HepG2 (cell line): ENCODE results near the gene RNF150. TPM values are rescaled to one million over a fixed set of nuclear protein-coding genes. Genes with fewer than 3 reads are reported as not detected.
A peak's percentile ranks its signal among the peaks of the same experiment; 100 is the strongest.

ENCODE experiments used
- ATAC-seq: fragments of 200-7000 bp; cut with Tn5 transposase; 3 replicates; pipeline ENCODE4 v1.9.1; 2020; ENCODE audit warnings: mild to moderate bottlenecking, moderate library complexity
- BruUV-seq: library from RNA; stranded (reverse); fragments of 400-500 nt; replicated peaks from 2 replicates; lab custom pipeline; 2021; lab: Mats Ljungman, UMichigan
- CTCF ChIA-PET: fragments of 300-600 bp; formaldehyde crosslinking; extraction: SDS; loops from one replicate; lab custom pipeline; 2021; ENCODE audit warnings: low total read pairs, inconsistent platforms, low intra/inter-chr PET ratio; lab: Yijun Ruan, JAX
- POLR2A ChIA-PET: fragments of 350-600 bp; sonication (Branson Sonifier 250); formaldehyde crosslinking; loops from one replicate; lab custom pipeline; 2020; ENCODE audit warnings: antibody characterized with exemption, inconsistent platforms; lab: Yijun Ruan, JAX
- DNase-seq: peaks from one replicate; pipeline ENCODE4 v3.0.0-alpha.2; 2015; ENCODE audit warnings: low spot score
- FAIRE-seq: peaks from 3 replicates; lab custom pipeline; 2011; peaks lifted over from hg19 to GRCh38; lab: Jason Lieb, UNC
- H2AFZ ChIP-seq: one replicate; pipeline ENCODE4 v1.6.1; 2011; ENCODE audit warnings: low read length, inconsistent platforms
- H3K27ac ChIP-seq: fragments of 300-600 bp; 3 replicates; pipeline ENCODE4 v1.8.0; 2011; ENCODE audit warnings: mixed run types, mild to moderate bottlenecking, mixed read lengths, low read length, inconsistent platforms; ENCODE audit not compliant: insufficient read depth; ENCODE audit errors: extremely low read length
- H3K27me3 ChIP-seq, 2 experiments: fragments of 200-600 bp in 1 of 2; 2 replicates in 1 of 2; 3 replicates in 1 of 2; pipeline versions ENCODE4 v1.6.0 to v1.8.0; 2011; ENCODE audit warnings: low read length in 2 of 2, mild to moderate bottlenecking in 2 of 2, moderate library complexity in 2 of 2, inconsistent platforms in 1 of 2; ENCODE audit not compliant: insufficient read depth in 2 of 2, control insufficient read depth in 1 of 2
- H3K36me3 ChIP-seq, 2 experiments: fragments of 200-600 bp in 1 of 2; replicated peaks in 1 of 2; 2 replicates in 1 of 2; 3 replicates in 1 of 2; pipeline versions ENCODE4 v1.5.1 to v1.8.0; 2011; ENCODE audit warnings: low read length in 2 of 2, inconsistent platforms in 1 of 2; ENCODE audit not compliant: insufficient read depth in 2 of 2, control insufficient read depth in 1 of 2
- H3K4me1 ChIP-seq: 2 replicates; pipeline ENCODE4 v1.5.1; 2012; ENCODE audit warnings: low read length, inconsistent platforms; ENCODE audit not compliant: insufficient read depth
- H3K4me2 ChIP-seq: 2 replicates; pipeline ENCODE4 v1.6.0; 2011; ENCODE audit warnings: low read depth, low read length, inconsistent platforms
- H3K4me3 ChIP-seq, 3 experiments: fragments of 200-600 bp in 1 of 3; sonication (generic), shearing (Covaris generic) in 1 of 3; replicated peaks in 1 of 3; 2 replicates each; pipeline ENCODE4 v1.5.1; 2011 to 2016; ENCODE audit warnings: low read length in 3 of 3, inconsistent platforms in 2 of 3, low read depth in 2 of 3, mild to moderate bottlenecking in 2 of 3, control low read depth in 1 of 3, mixed read lengths in 1 of 3; ENCODE audit not compliant: insufficient read depth in 1 of 3
- H3K79me2 ChIP-seq: one replicate; pipeline ENCODE4 v1.6.1; 2011; ENCODE audit warnings: low read length, inconsistent platforms; ENCODE audit not compliant: insufficient read depth
- H3K9ac ChIP-seq: 2 replicates; pipeline ENCODE4 v1.6.0; 2011; ENCODE audit warnings: mild to moderate bottlenecking, low read depth, low read length, inconsistent platforms; ENCODE audit not compliant: insufficient read depth
- H3K9me3 ChIP-seq: 2 replicates; pipeline ENCODE4 v1.5.1; 2012; ENCODE audit warnings: mild to moderate bottlenecking, low read length
- H4K20me1 ChIP-seq: 2 replicates; pipeline ENCODE4 v1.6.0; 2011; ENCODE audit warnings: inconsistent platforms, mild to moderate bottlenecking, low read length, moderate library complexity; ENCODE audit not compliant: insufficient read depth
- ATF3 ChIP-seq: sonication (generic); formaldehyde crosslinking; IDR thresholded peaks from 2 replicates; pipeline ENCODE4 v1.4.0; 2020; ENCODE audit warnings: missing genetic modification reagents
- HOXA7 ChIP-seq: sonication (generic); formaldehyde crosslinking; IDR thresholded peaks from 2 replicates; pipeline ENCODE4 v1.8.1; 2022; ENCODE audit warnings: mild to moderate bottlenecking, missing genetic modification reagents, moderate library complexity
- HOXA9 ChIP-seq: sonication (generic); formaldehyde crosslinking; IDR thresholded peaks from 2 replicates; pipeline ENCODE4 v1.8.1; 2022; ENCODE audit warnings: missing genetic modification reagents, mild to moderate bottlenecking, moderate library complexity, borderline replicate concordance
- KDM5A ChIP-seq: fragments of 200-600 bp; sonication (generic); IDR thresholded peaks from 2 replicates; pipeline ENCODE4 v1.7.0; 2018; ENCODE audit warnings: antibody characterized with exemption, mild to moderate bottlenecking, low read length, borderline replicate concordance
- MAFK ChIP-seq, 2 experiments: IDR thresholded peaks in 1 of 2; conservative IDR thresholded peaks in 1 of 2; 2 replicates each; pipeline ENCODE4 v1.6.1; 2011; ENCODE audit warnings: improper control_type of control experiment in 2 of 2, low read length in 2 of 2
- NFE2L2 ChIP-seq: fragments of 150-350 bp; IDR thresholded peaks from 2 replicates; pipeline ENCODE4 v1.6.1; 2014; ENCODE audit warnings: low read length
- PBX3 ChIP-seq: sonication (generic); formaldehyde crosslinking; IDR thresholded peaks from 2 replicates; pipeline ENCODE4 v1.8.1; 2023; ENCODE audit warnings: missing genetic modification reagents, inconsistent platforms, borderline replicate concordance
- ZBTB7A ChIP-seq: sonication (generic); formaldehyde crosslinking; IDR thresholded peaks from 2 replicates; pipeline ENCODE4 v1.8.0; 2022; ENCODE audit warnings: mild to moderate bottlenecking, missing genetic modification reagents
- ZNF281 ChIP-seq: sonication (generic); formaldehyde crosslinking; IDR thresholded peaks from 2 replicates; pipeline ENCODE4 v1.4.0; 2020; ENCODE audit warnings: missing genetic modification reagents, borderline replicate concordance
- ZNF367 ChIP-seq: sonication (generic); formaldehyde crosslinking; IDR thresholded peaks from 2 replicates; pipeline ENCODE4 v1.4.0; 2020; ENCODE audit warnings: missing genetic modification reagents, borderline replicate concordance
- ZNF616 ChIP-seq: sonication (generic); formaldehyde crosslinking; IDR thresholded peaks from 2 replicates; pipeline ENCODE4 v1.5.0; 2020; ENCODE audit warnings: low read depth, mild to moderate bottlenecking, missing genetic modification reagents
- ZNF775 ChIP-seq: sonication (generic); formaldehyde crosslinking; IDR thresholded peaks from 2 replicates; pipeline ENCODE4 v1.4.0; 2020; ENCODE audit warnings: missing genetic modification reagents, mild to moderate bottlenecking, moderate library complexity, borderline replicate concordance
- ZNF792 ChIP-seq: IDR thresholded peaks from 2 replicates; pipeline ENCODE4 v1.6.1; 2016
- ZSCAN9 ChIP-seq: IDR thresholded peaks from 2 replicates; pipeline ENCODE4 v1.6.1; 2016; ENCODE audit warnings: borderline replicate concordance
- WGBS: methylation state at CpG from one replicate; pipeline ENCODE4 v1.1.6; 2017; ENCODE audit warnings: low lambda C conversion rate; 5-methylcytosine and 5-hydroxymethylcytosine counted together
- in situ Hi-C: cut with HindIII; loops from 2 replicates; pipeline ENCODE4 v1.10.0; 2017; ENCODE audit warnings: low pct_unique_long_range_greater_than_20kb; ENCODE audit not compliant: extremely low pct_ligation_motif_present
- intact Hi-C: fragments of 100-400 bp; cut with micrococcal nuclease; formaldehyde crosslinking; loops from one replicate; pipeline ENCODE4 v1.10.0; 2022; ENCODE audit not compliant: unreplicated experiment
- polyA plus RNA-seq, 8 experiments: library from polyadenylated mRNA; depleted of rRNA in 3 of 8; stranded (reverse) in 7 of 8; unstranded in 1 of 8; fragments of >200 nt; fragmentation: Illumina TruSeq in 4 of 8; extraction: Trizol in 4 of 8; gene quantifications; 2 replicates each; pipeline versions ENCODE4 v1.2.1 to v1.2.3, GENCODE V29; 2011 to 2016; ENCODE audit warnings: low read depth in 4 of 8, missing spikeins in 1 of 8, mixed read lengths in 1 of 8; ENCODE audit not compliant: insufficient read depth in 1 of 8
- total RNA-seq, 5 experiments: library from RNA; depleted of rRNA; stranded (reverse); fragments of >200 nt; fragmentation: Illumina TruSeq; extraction: Trizol; gene quantifications; 2 replicates each; pipeline ENCODE4 v1.2.3, GENCODE V29; 2016; ENCODE audit warnings: low read depth in 1 of 5

RNF150 gene
- total and polyA plus RNA-seq, 2 of the 13 experiments (the other 11 are each of a cell fraction or from before 2014, with no cell fraction given) = 0.02 to 0.03 TPM

GRCh38 chr4:141075553-141075952, 57.7 kb downstream of the RNF150 start:
- Histone ChIP-seq H4K20me1 (no peaks in the 10 kb centered on the region), H3K4me3 (no peak overlapping the region), H3K9me3 (no peaks in the 10 kb centered on the region), H3K36me3 (no peaks in the 10 kb centered on the region), H3K79me2 (no peaks in the 10 kb centered on the region), H3K4me1 (no peaks in the 10 kb centered on the region)
- no TSS peak for BruUV-seq
- CTCF ChIA-PET = no interaction called here
- POLR2A ChIA-PET = no interaction called here
- no peak for TF ChIP-seq ATF3
- 0 out of 4 replicates have a peak, but pooled peaks of 1 of the 2 experiments have one; percentile 2 for TF ChIP-seq MAFK (conservative IDR thresholded peaks at IDR 0.05 in 1 of 2, IDR thresholded peaks at IDR 0.05 in 1 of 2; ENCODE audit: low read length in 2 of 2)
- peak; percentile 63 for TF ChIP-seq NFE2L2
- TF ChIP-seq, all 625 proteins: peak for 2
- no peak for FAIRE-seq
- 0 out of 5 replicates have a peak, but pooled peaks cover 0 to 1% of the 10 kb centered on the region in 2 experiments for H3K27me3 ChIP-seq
- H3K27ac ChIP-seq = no peak overlapping the region
- in situ Hi-C loops = no loop called here
- H2AFZ ChIP-seq = no peak overlapping the region
- DNase-seq = no peak
- intact Hi-C loops = no loop called here
- no peak overlapping the region for H3K9ac ChIP-seq
- no peak for ATAC-seq
- no peak overlapping the region for H3K4me2 ChIP-seq

GRCh38 chr4:141074098-141074878, 59.0 kb downstream of the RNF150 start:
- in situ Hi-C loops (no loop called here), intact Hi-C loops (no loop called here)
- Histone ChIP-seq H3K9ac (no peak overlapping the region), H3K9me3 (no peaks in the 10 kb centered on the region), H4K20me1 (no peaks in the 10 kb centered on the region), H3K36me3 (no peaks in the 10 kb centered on the region), H3K27me3 (no peaks in the 10 kb centered on the region), H3K79me2 (no peaks in the 10 kb centered on the region), H3K4me1 (no peaks in the 10 kb centered on the region), H3K4me2 (no peak overlapping the region), H3K4me3 (no peak overlapping the region), H3K27ac (no peak overlapping the region), H2AFZ (no peak overlapping the region)
- DNase-seq (no peak), FAIRE-seq (no peak), ATAC-seq (no peak)
- CTCF ChIA-PET = no interaction called here
- BruUV-seq = no TSS peak
- 3% methylated on average over 4 of the region's 4 CpGs for WGBS
- POLR2A ChIA-PET = no interaction called here
- no peak for TF ChIP-seq ZSCAN9
- TF ChIP-seq ZNF367 (CRISPR knock-in tag) = no peak
- TF ChIP-seq HOXA9 (CRISPR knock-in tag) = no peak
- no peak for TF ChIP-seq ZNF792 (CRISPR knock-in tag)
- TF ChIP-seq KDM5A = no peak
- no peak for TF ChIP-seq ZNF616
- TF ChIP-seq ZNF281 (CRISPR knock-in tag) = no peak
- no peak for TF ChIP-seq ZBTB7A (CRISPR knock-in tag)
- no peak for TF ChIP-seq HOXA7 (CRISPR knock-in tag)
- TF ChIP-seq ZNF775 (CRISPR knock-in tag) = no peak
- no peak for TF ChIP-seq PBX3 (CRISPR knock-in tag)
